Omental fat pad (tissue), 4 donors: ENCODE data around the gene TOP2A. TPM values are rescaled to one million over a fixed set of nuclear protein-coding genes. Genes with fewer than 3 reads are reported as not detected.

Experiments used
- ATAC-seq: fragments of 150-250 bp; one replicate; pipeline ENCODE4 v1.9.1; 2016; ENCODE audit warnings: mild to moderate bottlenecking, moderate library complexity; ENCODE audit not compliant: low FRiP score
- DNase-seq: peaks from one replicate; pipeline ENCODE4 v3.0.0-alpha.2; 2019; ENCODE audit warnings: low spot score
- CTCF ChIP-seq, 3 donors: fragments of 450-650 bp; IDR thresholded peaks; one replicate each; pipeline ENCODE4 v1.5.1; 2016 to 2017; ENCODE audit warnings: antibody characterized with exemption in 3 of 3, mild to moderate bottlenecking in 3 of 3, moderate library complexity in 2 of 3
- total RNA-seq, 4 donors: library from RNA; depleted of rRNA; stranded (reverse); fragments of >200 nt; gene quantifications; one replicate each; pipeline ENCODE4 v1.1.0, GENCODE V29; 2016

Gene TOP2A
- total RNA-seq, 4 donors from 2014 or later = 0.65 to 12.7 (median 2.3) TPM

- no peak for DNase-seq
- no peak for ATAC-seq
- TF ChIP-seq CTCF (IDR thresholded peaks at IDR 0.05) = no peak
These were observed 16.1 kb upstream of the TOP2A start for GRCh38 chr17:40433551-40434415.

- ATAC-seq = peak; percentile 26
- no peak for DNase-seq
- no peak for TF ChIP-seq CTCF (IDR thresholded peaks at IDR 0.05)
These were observed 15.3 kb upstream of the TOP2A start for GRCh38 chr17:40432864-40433528.

GRCh38 chr17:40431231-40431602 is 13.5 kb upstream of the TOP2A start:
- ATAC-seq (no peak), DNase-seq (no peak)
- TF ChIP-seq CTCF (IDR thresholded peaks at IDR 0.05) = no peak

GRCh38 chr17:40430272-40431230 is 12.9 kb upstream of the TOP2A start:
- no peak for TF ChIP-seq CTCF (IDR thresholded peaks at IDR 0.05)
- ATAC-seq (no peak), DNase-seq (no peak)

GRCh38 chr17:40427002-40427491 is 9.4 kb upstream of the TOP2A start:
- TF ChIP-seq CTCF (IDR thresholded peaks at IDR 0.05) = no peak
- DNase-seq (no peak), ATAC-seq (no peak)

- DNase-seq = no peak
- no peak for TF ChIP-seq CTCF (IDR thresholded peaks at IDR 0.05)
- no peak for ATAC-seq
These were observed 8.0 kb upstream of the TOP2A start for GRCh38 chr17:40425741-40426140.
